ENCODE data around the gene GRAMD2A. TPM values are rescaled to one million over a fixed set of nuclear protein-coding genes. Genes with fewer than 3 reads are reported as not detected.

GRAMD2A gene
- total RNA-seq, 3 donors from 2014 or later (not counting 1 experiment from before 2014, with no cell fraction given): not detected

- no peaks in the 10 kb centered on the region for H3K36me3 Mint-ChIP-seq
These were observed 61.2 kb downstream of the GRAMD2A start for GRCh38 chr15:72136170-72137051.

DNA sequence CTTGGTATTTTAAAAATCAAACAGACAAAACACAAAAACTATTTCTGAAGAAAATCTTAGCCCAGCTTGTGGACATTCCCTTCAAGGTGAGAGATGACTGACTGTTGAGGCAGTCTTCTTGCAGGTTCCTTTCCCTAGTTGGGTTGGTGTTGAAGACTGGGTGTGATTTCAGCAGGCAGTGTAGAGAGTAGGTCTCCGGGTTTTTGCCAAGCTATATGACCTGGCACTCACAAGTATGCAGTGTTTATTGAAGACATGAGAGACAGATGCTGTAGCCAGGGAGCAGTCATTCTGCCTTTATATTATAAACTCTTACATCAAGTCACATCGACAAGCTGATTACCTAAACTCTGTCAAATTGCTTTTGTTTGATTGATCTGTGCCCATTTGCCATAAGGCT lies 61.9 kb downstream of the GRAMD2A start:
- Mint-ChIP-seq H3K36me3 (no peaks in the 10 kb centered on the region), H3K4me1 (no peaks in the 10 kb centered on the region), H3K9me3 (no peaks in the 10 kb centered on the region), H3K27me3 (ENCODE audit: low read depth in 2 of 2) (peaks cover 4 to 7% of the 10 kb centered on the region in 2 donors), H3K27ac (no peak overlapping the region), H3K4me3 (no peak overlapping the region)
- 100% methylated on average over 1 of the region's 2 CpGs for WGBS (ENCODE audit: insufficient coverage)
- Histone ChIP-seq H3K9me3 (ENCODE audit: control insufficient read depth, insufficient read depth, low read length) (no peaks in the 10 kb centered on the region), H3K36me3 (ENCODE audit: control insufficient read depth, insufficient read depth, low read length) (no peaks in the 10 kb centered on the region), H3K27me3 (ENCODE audit: control insufficient read depth, insufficient read depth, low read length) (no peaks in the 10 kb centered on the region), H3K4me1 (ENCODE audit: control insufficient read depth, insufficient read depth, low read length) (no peaks in the 10 kb centered on the region), H3K27ac (ENCODE audit: low read length) (no peak overlapping the region), H3K4me3 (ENCODE audit: low read length) (no peak overlapping the region)
- no peak for ATAC-seq
- TF ChIP-seq, protein P1, sequence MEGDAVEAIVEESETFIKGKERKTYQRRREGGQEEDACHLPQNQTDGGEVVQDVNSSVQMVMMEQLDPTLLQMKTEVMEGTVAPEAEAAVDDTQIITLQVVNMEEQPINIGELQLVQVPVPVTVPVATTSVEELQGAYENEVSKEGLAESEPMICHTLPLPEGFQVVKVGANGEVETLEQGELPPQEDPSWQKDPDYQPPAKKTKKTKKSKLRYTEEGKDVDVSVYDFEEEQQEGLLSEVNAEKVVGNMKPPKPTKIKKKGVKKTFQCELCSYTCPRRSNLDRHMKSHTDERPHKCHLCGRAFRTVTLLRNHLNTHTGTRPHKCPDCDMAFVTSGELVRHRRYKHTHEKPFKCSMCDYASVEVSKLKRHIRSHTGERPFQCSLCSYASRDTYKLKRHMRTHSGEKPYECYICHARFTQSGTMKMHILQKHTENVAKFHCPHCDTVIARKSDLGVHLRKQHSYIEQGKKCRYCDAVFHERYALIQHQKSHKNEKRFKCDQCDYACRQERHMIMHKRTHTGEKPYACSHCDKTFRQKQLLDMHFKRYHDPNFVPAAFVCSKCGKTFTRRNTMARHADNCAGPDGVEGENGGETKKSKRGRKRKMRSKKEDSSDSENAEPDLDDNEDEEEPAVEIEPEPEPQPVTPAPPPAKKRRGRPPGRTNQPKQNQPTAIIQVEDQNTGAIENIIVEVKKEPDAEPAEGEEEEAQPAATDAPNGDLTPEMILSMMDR (IDR thresholded peaks at IDR 0.05): no peak
- intact Hi-C loops (cut with micrococcal nuclease): no loop called here
- no peak for DNase-seq

More at GRCh38 chr15:72136170-72137051, 61.2 kb downstream of the GRAMD2A start:
- peaks cover 0 to 1% of the 10 kb centered on the region in 2 donors for H3K4me1 Mint-ChIP-seq
- TF ChIP-seq, protein P1 (IDR thresholded peaks at IDR 0.05): no peak
- peaks cover 2% of the 10 kb centered on the region for H3K4me1 ChIP-seq (ENCODE audit: control insufficient read depth, insufficient read depth, low read length)
- no peak overlapping the region for H3K27ac Mint-ChIP-seq
- no peak for DNase-seq
- H3K4me3 Mint-ChIP-seq: no peak overlapping the region
- no peak overlapping the region for H3K27ac ChIP-seq (ENCODE audit: low read length)
- peaks cover 4 to 7% of the 10 kb centered on the region in 2 donors for H3K27me3 Mint-ChIP-seq (ENCODE audit: low read depth in 2 of 2)
- H3K4me3 ChIP-seq (ENCODE audit: low read length): no peak overlapping the region
- intact Hi-C loops (cut with micrococcal nuclease): no loop called here
- no peaks in the 10 kb centered on the region for H3K27me3 ChIP-seq (ENCODE audit: control insufficient read depth, insufficient read depth, low read length)
- no peaks in the 10 kb centered on the region for H3K9me3 Mint-ChIP-seq
- no peaks in the 10 kb centered on the region for H3K9me3 ChIP-seq (ENCODE audit: control insufficient read depth, insufficient read depth, low read length)
- no peaks in the 10 kb centered on the region for H3K36me3 ChIP-seq (ENCODE audit: control insufficient read depth, insufficient read depth, low read length)
- WGBS (ENCODE audit: insufficient coverage): 95% methylated on average over 3 of the region's 4 CpGs
- ATAC-seq: no peak

GRCh38 chr15:72133211-72133610 lies 64.4 kb downstream of the GRAMD2A start:
- Histone ChIP-seq H3K4me3 (ENCODE audit: low read length) (no peak overlapping the region), H3K9me3 (ENCODE audit: control insufficient read depth, insufficient read depth, low read length) (no peaks in the 10 kb centered on the region), H3K27me3 (ENCODE audit: control insufficient read depth, insufficient read depth, low read length) (no peaks in the 10 kb centered on the region), H3K27ac (ENCODE audit: low read length) (no peak overlapping the region), H3K4me1 (ENCODE audit: control insufficient read depth, insufficient read depth, low read length) (no peaks in the 10 kb centered on the region), H3K36me3 (ENCODE audit: control insufficient read depth, insufficient read depth, low read length) (no peaks in the 10 kb centered on the region)
- Mint-ChIP-seq H3K9me3 (no peaks in the 10 kb centered on the region), H3K36me3 (no peaks in the 10 kb centered on the region), H3K27ac (no peak overlapping the region), H3K4me3 (no peak overlapping the region), H3K4me1 (no peaks in the 10 kb centered on the region), H3K27me3 (ENCODE audit: low read depth in 2 of 2) (peaks cover 4 to 7% of the 10 kb centered on the region in 2 donors)
- TF ChIP-seq, protein P1 (IDR thresholded peaks at IDR 0.05): no peak
- DNase-seq (no peak), ATAC-seq (no peak)
- 87% methylated on average over 1 of the region's 1 CpG for WGBS (ENCODE audit: insufficient coverage)
- intact Hi-C loops (cut with micrococcal nuclease): no loop called here
